ENCODE results near the gene RNF39.

Gene RNF39

DNA sequence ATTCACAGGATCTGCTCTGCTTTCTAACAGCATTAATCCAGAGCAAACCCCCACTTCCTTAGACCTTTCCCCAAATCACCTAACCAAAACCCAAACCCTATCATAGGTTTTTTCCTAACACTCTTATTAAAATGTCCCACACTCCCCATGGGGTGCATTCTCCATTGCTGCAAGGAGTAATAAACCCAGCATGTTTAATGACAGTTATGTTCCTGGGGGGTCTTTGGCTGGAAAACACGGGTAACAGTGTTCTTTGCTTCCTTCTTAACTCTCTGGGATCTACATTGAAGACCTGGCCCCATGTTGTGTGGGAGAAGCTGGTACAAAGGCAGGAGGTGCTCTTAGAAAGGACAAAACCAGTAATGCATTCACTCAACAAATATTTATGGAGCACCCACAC lies 21.3 kb upstream of the RNF39 start:
- no peak for DNase-seq

DNA sequence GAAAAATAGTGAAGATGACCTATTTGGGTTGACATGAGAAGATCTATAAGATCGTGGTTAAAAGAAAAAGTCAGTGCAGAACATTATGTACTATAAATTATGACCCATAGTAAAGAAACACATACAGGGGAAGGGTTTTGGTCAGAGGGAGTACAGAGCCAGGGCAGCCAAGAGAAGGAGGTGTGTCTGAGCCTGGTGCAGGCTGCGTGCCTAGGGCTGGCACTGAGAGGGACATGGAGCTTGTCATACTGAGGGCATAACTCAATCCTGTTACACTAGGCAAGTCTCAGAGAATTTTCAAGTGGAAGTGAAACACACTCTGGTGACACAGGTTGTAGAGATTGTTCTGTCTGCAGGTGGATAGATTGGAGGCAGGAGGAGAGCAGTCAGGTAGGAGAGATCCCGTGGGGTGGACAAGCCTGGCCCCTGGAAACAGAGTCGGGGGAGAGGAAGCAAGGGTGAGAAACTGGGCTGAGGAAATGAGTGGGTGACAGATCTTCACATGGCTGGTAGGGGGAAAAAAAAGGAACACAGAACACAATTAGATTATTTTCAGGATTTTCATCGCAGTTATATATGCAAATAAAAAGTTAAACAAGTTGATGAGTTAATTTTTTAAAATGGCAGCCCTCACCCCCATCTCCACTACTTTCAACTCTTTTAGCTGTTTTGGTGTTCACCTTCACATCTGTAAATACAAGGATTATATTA lies 18.5 kb upstream of the RNF39 start:
- DNase-seq: no peak

DNA sequence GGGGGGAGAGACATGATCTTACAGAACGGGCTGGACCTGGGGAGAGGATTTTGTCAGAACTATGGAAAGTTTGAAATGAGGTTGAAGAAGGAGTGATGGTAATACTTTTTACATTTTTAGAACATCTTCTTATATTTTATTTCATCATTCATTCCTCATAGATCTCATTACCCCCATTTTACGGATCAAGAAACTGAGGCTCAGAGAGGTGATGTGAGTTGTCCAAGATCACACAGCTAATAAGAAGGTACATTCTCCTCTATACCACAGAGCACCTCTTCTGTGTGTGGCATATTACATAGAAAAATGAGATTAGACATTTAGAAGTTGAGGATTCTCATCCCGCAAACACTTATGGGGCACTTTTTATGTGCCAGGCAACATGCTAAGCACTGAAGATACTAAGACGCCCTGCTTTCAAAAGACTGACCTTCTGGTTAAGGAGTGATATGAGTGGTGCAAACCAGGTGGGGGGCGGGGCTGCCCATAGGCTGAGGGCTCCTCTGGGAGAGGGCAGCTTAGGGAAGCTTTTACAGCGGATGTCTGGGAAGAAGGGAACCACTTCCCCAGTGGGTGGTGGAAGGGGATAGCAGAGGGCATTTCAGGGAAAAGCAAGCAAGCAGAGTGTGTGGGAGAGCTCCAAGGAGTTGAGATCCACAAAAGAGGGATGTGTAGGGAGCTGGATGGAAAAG lies 17.4 kb upstream of the RNF39 start:
- DNase-seq: no peak

DNA sequence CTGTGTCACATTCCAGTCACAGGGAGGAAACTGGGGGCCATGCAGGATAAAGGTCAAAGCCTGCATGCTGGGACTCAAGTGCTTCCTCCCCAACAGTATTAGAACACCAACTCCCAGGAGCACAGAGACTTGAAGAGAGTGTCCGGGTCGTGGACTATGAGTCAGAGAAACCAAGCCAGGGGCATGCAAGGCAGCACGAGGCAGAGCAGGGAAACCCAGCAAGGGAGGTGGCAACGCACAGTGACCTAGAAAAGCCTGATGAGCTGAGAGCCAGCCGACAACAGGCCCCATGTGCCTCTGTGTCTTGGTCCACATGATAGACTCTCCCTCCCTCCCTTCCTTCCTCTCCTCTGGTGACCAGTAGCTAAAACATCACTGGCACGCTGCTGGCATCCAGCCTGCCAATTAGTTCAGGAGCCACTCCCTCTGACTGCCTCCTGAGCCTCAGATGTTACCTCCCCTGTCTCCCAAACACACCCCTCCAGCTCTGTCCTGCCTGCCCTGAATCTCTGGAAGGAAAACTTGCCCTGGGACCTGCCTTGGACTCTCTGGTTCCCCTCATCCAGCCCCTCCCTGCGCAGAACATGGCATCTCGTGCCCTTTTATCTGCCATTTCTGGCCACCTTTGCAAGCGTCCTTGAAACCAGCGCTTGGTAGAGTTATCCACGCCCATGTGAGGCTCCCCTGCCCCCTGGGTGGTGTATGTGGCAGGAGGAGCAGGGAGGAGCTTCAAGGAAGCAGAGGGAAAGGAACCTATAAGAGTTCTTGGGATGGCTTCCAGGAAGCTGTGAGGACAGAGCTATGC lies 16.2 kb upstream of the RNF39 start:
- no peak for DNase-seq

DNA sequence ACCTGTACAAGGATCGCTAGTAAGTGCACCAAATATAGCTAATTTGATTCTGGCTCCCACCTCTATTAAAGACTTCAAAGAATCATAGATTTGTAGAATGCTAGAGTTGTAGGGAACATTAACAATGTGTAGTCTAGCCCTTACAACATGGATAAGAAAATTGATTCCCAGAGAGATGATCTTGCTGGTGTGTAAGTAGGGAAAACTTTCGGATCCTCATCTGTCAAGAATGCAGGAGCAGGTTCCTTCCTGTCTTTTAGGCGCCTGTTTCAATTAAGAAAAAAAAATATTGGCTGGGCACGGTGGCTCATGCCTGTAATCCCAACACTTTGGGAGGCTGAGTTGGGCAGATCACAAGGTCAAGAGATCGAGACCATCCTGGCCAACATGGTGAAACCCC lies 12.3 kb upstream of the RNF39 start:
- no peak for DNase-seq

DNA sequence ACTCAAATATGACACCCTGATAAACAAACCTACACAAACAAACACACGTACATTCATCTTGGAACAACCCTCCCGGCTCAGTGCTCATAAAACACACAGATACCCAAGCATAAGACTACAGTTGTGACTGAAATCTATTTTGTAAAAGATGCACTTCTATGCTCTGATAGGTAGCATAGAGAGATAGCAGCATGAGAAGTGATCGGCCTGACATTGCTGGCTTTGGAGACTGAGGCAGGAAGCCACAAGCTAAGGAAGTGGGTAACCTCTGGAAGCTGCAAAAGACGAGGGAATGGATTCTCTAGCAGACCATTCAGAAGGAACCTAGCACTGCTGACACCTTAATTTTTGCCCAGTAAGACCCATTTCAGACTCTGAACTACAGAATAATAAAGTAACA lies 1.6 kb upstream of the RNF39 start:
- no peak for DNase-seq

DNA sequence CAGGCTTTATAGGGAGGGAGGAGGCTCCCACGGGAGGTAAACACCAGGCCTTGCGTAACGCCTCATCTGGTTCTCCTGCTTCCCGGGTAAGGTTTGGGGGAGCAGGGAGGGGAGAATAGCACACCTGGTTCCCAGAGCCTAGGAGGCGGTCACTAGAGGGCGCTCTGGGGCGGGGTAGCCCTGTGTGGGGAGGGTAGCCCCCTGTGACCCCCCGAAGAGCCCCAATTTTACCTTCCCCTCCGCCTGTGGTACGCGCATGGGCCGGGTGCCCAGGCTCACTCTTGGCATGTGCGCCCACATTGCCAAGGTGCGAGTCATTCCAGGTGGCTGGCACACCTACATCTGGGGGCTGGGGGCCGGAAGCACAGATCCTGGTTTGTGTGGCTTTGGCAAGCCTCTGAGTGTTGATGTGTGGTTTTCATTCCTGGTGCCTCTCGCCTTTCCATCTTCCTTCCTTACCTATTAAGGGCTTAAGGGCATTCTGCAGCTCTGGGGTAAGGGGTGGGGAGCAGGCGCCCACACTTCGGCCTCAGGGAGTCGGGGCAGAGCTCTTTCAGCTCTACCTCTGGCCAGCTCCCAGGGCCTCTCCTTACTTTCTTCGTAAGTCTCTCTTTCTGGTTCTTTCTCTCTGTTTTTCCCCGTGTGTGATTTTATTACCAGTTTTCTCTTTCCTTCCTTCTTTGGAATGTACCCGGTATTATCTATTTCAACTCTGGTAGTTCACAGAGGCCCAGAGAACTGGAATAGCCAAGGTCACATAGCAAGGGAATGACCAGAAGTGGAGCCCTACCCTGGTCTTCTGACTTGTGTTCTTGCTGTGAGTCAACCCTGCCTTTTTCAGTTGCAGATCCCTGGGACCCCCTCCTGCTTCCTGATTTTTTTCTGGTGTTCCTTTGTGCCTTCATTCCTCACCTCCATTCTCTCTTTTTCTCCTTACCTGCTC lies 492 bp upstream of the RNF39 start:
- no peak for DNase-seq

DNA sequence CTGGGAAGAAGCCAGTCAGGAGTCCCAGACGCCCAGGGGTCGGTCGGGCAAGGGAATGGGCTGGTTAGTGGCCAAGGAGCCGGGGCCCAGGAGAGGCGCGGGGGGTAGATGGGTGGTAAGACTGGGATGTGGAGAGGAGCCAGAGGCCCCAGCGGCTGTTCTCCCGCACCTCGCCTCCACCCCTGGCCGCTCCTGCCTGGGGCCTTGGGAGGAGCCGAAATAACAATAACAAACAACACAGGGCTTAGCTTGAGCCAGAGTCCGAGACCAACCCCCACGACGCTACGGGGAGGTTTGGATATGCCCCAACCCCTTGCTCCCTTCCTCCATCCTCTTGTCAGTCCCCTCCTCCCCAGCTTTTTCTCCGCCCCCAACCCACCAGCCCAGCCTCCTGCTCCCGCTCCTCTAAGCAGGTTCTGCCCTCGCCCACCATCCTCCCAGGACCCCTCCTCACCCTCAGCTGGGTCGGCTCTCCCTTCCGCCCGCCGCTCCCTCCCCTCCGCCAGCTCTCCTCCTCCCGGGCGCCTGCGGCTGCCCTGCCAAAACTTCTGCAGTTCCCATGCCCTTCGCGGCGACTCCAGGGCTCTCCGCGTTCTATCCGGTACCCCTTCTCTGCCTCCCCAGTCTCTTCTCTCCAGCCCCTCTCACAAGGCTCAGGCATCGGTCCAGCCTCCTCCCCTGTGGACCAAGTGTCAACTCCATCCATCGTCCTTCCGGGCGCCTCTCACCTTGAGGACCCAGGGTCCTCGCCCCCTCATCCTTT lies 1.1 kb downstream of the RNF39 start:
- no peak for DNase-seq

DNA sequence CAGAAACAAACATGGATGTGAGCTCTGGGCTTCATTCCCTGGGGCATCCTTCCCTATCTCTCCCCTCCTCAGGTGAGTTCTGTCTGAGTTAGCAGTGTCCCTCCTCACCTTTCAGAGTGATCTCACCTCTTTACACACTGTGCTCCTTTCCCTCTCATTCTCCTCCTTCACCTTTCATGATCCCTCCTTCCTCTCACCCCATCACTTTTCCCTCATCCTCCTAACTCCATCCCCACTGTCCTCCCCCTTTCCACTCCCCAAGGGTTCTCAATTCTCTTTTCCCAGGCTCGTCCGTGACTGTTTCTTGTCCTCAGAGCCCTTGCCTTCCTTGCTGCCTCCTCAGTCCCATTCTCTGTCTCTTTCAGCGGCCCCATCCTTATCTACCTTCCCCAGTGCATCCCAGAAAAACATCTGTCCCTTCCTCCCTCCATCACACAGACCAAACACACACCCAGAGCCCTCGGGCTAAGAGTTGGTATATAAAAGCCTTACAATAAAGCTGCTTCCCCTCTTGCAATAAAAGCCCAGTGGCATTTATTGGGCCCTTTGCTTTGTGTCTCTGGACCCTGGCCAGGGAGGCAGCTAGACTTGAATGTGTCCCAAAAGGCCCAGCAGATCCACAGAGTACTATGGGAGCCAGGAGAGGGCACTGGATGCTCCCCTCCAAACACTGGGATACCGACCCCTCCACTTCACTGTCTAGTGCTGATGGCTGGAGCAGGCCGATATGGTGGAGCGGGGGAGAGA lies 1.9 kb downstream of the RNF39 start:
- DNase-seq: no peak

DNA sequence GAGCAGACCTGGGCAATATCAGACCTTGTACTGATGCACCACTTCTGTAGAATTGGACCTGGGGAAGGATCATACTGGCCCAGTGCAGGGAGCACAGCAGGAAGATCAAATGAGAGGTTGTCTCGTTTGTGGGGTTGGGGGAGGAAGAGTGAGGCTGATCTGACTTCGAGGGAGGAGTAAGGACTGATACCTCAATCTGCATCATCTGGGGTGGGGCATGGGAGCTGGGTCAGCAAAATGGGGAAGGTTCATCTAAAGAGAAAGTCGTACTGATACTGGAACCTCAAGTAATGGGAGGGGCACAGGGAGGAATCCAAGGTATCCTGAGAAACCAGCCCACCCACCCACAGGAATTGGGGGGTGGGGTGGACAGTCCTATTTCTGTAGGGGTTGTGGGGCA lies 3.7 kb downstream of the RNF39 start:
- DNase-seq: no peak

DNA sequence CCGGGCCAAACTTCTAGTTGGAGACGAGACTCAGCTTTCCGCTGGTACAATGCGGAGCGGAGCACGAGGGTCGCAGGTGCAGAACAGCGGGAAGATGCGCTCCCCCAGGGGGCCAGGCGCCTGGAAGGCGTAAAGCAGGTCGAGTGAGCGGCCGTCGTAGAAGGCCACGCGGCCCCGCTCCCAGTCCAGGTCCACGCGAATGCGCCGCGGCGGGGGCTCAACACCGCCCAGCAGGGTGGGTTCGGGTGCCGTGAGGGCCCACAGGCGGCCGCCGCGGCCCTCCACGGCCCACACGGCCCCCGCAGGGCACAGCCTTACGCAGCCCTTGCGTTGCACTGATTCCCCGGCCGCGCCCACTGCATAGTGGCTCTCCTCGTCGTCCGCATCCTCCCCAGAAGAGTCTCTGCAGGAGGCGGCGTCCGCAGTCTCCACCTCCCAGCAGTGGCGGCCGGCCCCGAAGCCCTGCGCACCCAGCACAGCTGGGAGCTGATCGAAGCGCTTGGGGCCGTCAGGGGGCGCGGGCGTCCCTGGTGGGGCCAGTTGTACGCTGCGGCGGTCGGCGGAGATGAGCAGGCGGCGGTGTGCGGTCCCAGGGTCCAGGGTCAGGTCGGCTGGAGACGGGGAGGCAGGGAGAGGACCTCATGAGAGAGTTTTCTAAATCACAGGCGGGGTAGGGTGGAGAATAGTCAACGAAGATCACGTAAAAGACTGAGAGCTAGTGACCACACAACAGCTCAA lies 4.3 kb downstream of the RNF39 start:
- DNase-seq: no peak

DNA sequence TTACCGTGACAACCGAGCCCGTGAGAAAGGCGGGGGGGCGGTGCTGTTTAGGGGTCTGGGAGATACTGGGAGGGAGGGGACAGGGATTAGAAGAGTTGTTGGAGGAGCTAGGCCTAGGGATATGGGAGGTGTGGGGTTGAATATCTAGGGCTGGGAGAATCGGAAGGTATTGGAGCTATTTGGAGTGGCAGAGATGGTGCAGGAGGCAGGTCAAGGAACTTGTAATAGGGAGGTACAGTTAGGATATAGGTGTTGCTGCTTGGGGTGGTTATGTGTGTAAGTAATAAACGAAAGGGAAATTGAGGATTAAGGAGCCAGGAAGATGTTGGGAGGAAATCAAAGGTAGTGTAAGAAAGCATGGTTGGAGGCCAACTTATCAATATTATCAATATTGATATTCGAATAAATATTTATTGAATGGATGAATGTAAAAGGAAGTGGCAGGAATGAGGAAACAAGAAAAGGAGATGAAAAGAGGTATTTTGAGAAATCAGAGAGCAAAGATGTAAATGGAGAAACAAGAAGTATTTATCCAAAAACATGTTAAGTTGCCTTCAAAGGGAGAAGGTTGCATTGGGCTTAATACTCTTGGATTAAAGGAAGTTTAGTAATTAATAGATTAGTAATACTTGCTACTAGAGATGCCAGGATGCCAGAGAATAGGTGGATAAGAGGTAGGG lies 8.0 kb downstream of the RNF39 start:
- no peak for DNase-seq

DNA sequence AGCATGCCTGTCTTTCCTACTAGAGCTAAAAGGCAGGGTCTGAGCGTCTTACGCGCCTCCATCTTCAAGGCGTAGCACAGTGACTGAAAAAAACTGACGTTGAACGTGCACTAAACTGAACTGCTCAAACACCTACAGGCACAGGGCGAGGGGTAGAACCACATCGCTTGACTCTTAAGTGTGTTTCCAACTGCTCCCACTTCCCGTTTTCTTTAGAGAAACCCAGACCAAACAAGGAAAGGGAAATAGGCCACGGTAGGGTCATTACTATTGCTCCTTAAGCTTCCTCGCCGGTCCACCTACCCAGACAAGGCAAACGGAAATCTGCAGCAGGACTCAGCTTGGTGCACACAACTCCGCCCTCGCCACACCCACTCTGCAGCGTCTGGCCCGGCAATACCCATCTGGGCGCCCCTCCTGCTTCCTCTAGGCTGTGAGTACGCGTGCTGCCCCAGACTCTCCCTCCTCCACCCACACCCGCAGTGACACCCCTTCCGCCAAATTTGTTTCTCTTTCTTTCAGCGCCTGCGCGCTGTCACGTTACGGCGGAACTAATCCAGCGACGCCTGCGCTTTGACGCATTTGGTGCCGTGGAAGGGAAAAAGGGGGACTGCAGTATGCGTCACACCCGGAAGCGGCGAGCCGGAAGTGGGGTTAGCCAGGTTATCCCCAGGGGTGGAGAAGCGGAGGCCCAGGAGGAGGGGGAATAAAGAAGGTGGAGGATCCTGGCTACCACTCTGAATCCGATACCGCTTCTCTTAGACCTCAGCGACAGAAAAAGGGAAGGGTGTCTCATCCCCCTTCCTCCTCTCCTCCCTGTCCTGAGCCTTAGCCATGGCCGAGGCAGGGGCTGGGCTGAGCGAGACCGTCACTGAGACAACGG lies 8.8 kb downstream of the RNF39 start, which contains the start of gene PPP1R11:
PPP1R11 (plus strand) TSS at position 622 of the 883 bp plus-strand sequence; CDS start at position 835, 213 bp downstream.
- DNase-seq: peak; percentile 99

DNA sequence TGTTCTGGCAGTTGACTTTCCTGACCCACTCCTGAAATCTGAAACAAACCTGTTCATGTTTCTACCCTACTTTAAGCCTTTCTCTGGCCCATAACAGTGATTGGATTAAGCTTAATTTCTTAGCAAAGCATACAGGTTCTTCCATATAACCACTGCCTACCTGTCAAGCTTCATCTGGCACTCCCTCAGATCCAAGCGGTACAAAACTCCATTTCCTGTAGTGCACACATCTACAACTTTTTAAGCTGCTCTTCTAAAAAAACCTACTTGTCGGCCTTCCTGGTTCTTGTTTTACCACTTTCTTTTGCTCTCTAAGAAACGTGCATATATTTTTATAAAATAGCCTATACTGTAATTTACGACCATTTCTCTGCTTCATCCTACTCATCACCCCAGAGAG lies 9.5 kb downstream of the RNF39 start:
- no peak for DNase-seq

DNA sequence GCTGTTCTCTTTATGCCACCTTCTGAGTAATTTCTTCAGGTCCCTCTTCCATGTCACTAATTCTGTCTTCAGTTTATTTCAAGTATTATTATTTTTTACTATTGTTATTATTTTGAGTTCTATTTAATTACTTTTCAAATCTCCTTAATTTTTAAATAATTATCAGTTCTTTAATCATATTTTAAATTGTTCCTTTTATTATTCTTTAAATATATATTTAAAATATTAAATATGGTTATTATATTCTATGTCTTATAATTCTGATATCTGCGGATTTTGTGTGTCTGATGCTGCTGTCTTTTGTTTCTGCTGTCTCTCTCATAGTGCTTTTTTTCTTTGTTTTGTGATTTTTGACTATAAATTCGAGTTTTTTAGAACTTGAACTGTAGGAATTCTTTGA lies 12.3 kb downstream of the RNF39 start:
- no peak for DNase-seq

DNA sequence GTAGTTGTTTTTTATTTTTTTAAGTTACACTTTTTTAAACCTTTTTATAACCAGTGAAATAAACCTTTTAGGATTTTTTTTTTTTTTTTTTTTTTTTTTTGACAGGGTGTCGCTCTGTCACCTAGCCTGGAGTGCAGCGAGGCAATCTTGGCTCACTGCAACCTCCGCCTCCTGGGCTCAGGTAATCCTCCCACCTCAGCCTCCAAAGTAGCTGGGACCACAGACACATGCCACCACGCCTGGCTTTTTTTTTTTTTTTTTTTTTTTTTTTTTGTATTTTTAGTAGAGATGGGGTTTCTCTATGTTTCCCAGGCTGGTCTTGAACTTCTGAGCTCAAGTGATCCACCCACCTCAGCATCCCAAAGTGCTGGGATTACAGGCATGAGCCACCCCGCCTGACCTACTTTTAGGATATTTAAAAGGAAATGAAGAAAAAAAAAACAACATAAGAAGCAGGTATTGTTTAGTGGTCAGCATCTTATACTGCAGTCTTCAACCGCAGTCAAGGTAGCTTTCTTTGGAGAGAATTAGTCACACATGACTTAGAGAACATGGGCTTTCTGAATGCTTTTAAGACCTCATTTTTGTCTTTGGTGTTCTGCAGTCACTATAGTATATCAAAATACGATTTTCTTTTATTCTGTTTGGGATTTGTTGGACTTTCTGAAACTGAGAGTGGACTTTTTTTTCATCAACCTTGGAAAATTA lies 12.9 kb downstream of the RNF39 start:
- DNase-seq: no peak

DNA sequence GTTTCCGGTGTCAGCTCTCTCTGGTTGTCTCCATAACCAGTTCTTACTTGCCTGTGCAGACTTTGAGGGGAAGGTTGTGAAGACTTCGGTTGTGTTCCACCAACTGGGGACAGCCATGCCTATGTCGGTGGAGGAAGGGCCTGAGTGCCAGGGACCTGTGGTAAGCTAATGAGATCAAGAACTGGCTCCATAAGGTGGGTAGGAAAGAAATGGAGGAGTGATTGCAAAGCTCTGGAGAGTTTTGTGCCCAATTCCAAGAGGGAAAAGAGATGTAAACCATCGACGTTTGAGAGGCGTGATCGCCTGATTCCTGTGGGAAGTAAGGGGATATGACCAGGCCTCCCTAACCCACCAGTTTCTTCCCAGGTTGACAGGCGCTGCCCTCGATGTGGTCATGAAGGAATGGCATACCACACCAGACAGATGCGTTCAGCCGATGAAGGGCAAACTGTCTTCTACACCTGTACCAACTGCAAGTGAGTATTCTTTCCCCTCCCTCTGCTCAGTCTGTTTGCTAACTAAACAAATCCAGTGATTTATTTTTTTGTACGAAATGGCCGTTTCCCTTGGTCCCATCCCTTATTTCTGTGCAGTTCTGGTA lies 13.6 kb downstream of the RNF39 start:
- DNase-seq: no peak
